Astrocyte (in vitro differentiated cells and primary cell): ENCODE measurements around the gene TBC1D14. TPM values are rescaled to one million over a fixed set of nuclear protein-coding genes. Genes with fewer than 3 reads are reported as not detected.

Experiments used
- DNase-seq: peaks from one replicate; pipeline ENCODE4 v3.0.0-alpha.2; 2010; ENCODE audit warnings: low read depth
- FAIRE-seq: peaks from 2 replicates; lab custom pipeline; 2011; peaks lifted over from hg19 to GRCh38; lab: Jason Lieb, UNC
- H2AFZ ChIP-seq: 2 replicates; pipeline ENCODE4 v1.6.0; 2012; ENCODE audit warnings: low read depth, low read length, inconsistent platforms
- H3K27ac ChIP-seq: 2 replicates; pipeline ENCODE4 v1.5.1; 2011; ENCODE audit warnings: low read depth, low read length, inconsistent platforms
- H3K27me3 ChIP-seq: 2 replicates; pipeline ENCODE4 v1.6.0; 2011; ENCODE audit warnings: low read length, inconsistent platforms; ENCODE audit not compliant: insufficient read depth
- H3K36me3 ChIP-seq: 2 replicates; pipeline ENCODE4 v1.5.1; 2011; ENCODE audit warnings: low read length, inconsistent platforms; ENCODE audit not compliant: insufficient read depth
- H3K4me1 ChIP-seq: 2 replicates; pipeline ENCODE4 v1.5.1; 2011; ENCODE audit warnings: low read length, inconsistent platforms; ENCODE audit not compliant: insufficient read depth
- H3K4me2 ChIP-seq: 2 replicates; pipeline ENCODE4 v1.6.0; 2012; ENCODE audit warnings: low read length, inconsistent platforms
- H3K4me3 ChIP-seq: 2 replicates; pipeline ENCODE4 v1.5.1; 2011; ENCODE audit warnings: low read depth, mild to moderate bottlenecking, low read length, inconsistent platforms; ENCODE audit not compliant: insufficient read depth
- H3K79me2 ChIP-seq: 2 replicates; pipeline ENCODE4 v1.6.0; 2012; ENCODE audit warnings: mild to moderate bottlenecking, low read length, inconsistent platforms; ENCODE audit not compliant: insufficient read depth
- H3K9ac ChIP-seq: 2 replicates; pipeline ENCODE4 v1.6.0; 2012; ENCODE audit warnings: mild to moderate bottlenecking, low read length, inconsistent platforms
- H3K9me3 ChIP-seq: 2 replicates; pipeline ENCODE4 v1.5.1; 2012; ENCODE audit warnings: low read depth, mild to moderate bottlenecking, low read length, inconsistent platforms; ENCODE audit not compliant: insufficient read depth
- H4K20me1 ChIP-seq: 2 replicates; pipeline ENCODE4 v1.6.0; 2012; ENCODE audit warnings: low read length, inconsistent platforms; ENCODE audit not compliant: insufficient read depth
- H3K27ac Mint-ChIP-seq: one replicate; pipeline ENCODE4 v1.8.0; 2021; ENCODE audit warnings: mild to moderate bottlenecking, mixed read lengths; ENCODE audit not compliant: unreplicated experiment
- H3K27me3 Mint-ChIP-seq: one replicate; pipeline ENCODE4 v1.8.0; 2021; ENCODE audit warnings: low read depth, mixed read lengths; ENCODE audit not compliant: unreplicated experiment
- H3K36me3 Mint-ChIP-seq: one replicate; pipeline ENCODE4 v1.8.0; 2021; ENCODE audit warnings: low read depth, mixed read lengths; ENCODE audit not compliant: unreplicated experiment
- H3K4me1 Mint-ChIP-seq: one replicate; pipeline ENCODE4 v1.8.0; 2021; ENCODE audit warnings: low read depth, mixed read lengths; ENCODE audit not compliant: unreplicated experiment
- H3K4me3 Mint-ChIP-seq: one replicate; pipeline ENCODE4 v1.8.0; 2021; ENCODE audit warnings: mild to moderate bottlenecking, moderate library complexity, mixed read lengths; ENCODE audit not compliant: unreplicated experiment
- H3K9me3 Mint-ChIP-seq: one replicate; pipeline ENCODE4 v1.8.0; 2021; ENCODE audit warnings: mild to moderate bottlenecking, mixed read lengths; ENCODE audit not compliant: unreplicated experiment
- EZH2 ChIP-seq: IDR thresholded peaks from 2 replicates; pipeline ENCODE4 v1.6.1; 2012; ENCODE audit warnings: mild to moderate bottlenecking, low read length, inconsistent platforms; ENCODE audit not compliant: insufficient read depth
- total RNA-seq: library from RNA; stranded (reverse); gene quantifications from 2 replicates; pipeline ENCODE4 v1.2.1, GENCODE V29; 2021
- TF ChIP-seq, protein P1 (sequence below): IDR thresholded peaks from 2 replicates; pipeline ENCODE4 v1.5.1; 2011; ENCODE audit warnings: low read depth, mild to moderate bottlenecking, inconsistent platforms, low read length, moderate library complexity; ENCODE audit not compliant: insufficient read depth

The TBC1D14 gene
- total RNA-seq, 1 donor from 2014 or later = 30.4 TPM

GRCh38 chr4:6933691-6934430 is 24.2 kb downstream of the TBC1D14 start:
- TF ChIP-seq EZH2 = no peak
- TF ChIP-seq, protein P1, sequence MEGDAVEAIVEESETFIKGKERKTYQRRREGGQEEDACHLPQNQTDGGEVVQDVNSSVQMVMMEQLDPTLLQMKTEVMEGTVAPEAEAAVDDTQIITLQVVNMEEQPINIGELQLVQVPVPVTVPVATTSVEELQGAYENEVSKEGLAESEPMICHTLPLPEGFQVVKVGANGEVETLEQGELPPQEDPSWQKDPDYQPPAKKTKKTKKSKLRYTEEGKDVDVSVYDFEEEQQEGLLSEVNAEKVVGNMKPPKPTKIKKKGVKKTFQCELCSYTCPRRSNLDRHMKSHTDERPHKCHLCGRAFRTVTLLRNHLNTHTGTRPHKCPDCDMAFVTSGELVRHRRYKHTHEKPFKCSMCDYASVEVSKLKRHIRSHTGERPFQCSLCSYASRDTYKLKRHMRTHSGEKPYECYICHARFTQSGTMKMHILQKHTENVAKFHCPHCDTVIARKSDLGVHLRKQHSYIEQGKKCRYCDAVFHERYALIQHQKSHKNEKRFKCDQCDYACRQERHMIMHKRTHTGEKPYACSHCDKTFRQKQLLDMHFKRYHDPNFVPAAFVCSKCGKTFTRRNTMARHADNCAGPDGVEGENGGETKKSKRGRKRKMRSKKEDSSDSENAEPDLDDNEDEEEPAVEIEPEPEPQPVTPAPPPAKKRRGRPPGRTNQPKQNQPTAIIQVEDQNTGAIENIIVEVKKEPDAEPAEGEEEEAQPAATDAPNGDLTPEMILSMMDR = no peak
- no peak overlapping the region for H3K4me3 Mint-ChIP-seq
- Histone ChIP-seq H3K27ac (no peak overlapping the region), H3K36me3 (no peaks in the 10 kb centered on the region), H3K79me2 (peaks cover 10% of the 10 kb centered on the region), H3K4me3 (no peak overlapping the region), H2AFZ (no peak overlapping the region), H3K9ac (no peak overlapping the region), H3K4me2 (no peak overlapping the region), H3K27me3 (no peaks in the 10 kb centered on the region), H3K9me3 (no peaks in the 10 kb centered on the region), H3K4me1 (peaks cover 5% of the 10 kb centered on the region), H4K20me1 (peaks cover 42% of the 10 kb centered on the region)
- H3K27me3 Mint-ChIP-seq = no peaks in the 10 kb centered on the region
- FAIRE-seq (no peak), DNase-seq (no peak)
- no peak overlapping the region for H3K27ac Mint-ChIP-seq
- peaks cover 15% of the 10 kb centered on the region for H3K4me1 Mint-ChIP-seq
- H3K36me3 Mint-ChIP-seq = peaks cover 14% of the 10 kb centered on the region
- peaks cover 5% of the 10 kb centered on the region for H3K9me3 Mint-ChIP-seq

- H2AFZ ChIP-seq = no peak overlapping the region
- peaks cover 37% of the 10 kb centered on the region for H4K20me1 ChIP-seq
- no peak overlapping the region for H3K4me2 ChIP-seq
- H3K4me1 ChIP-seq = peaks cover 3% of the 10 kb centered on the region
- Mint-ChIP-seq H3K9me3 (peaks cover 5% of the 10 kb centered on the region), H3K27me3 (no peaks in the 10 kb centered on the region), H3K4me1 (peaks cover 13% of the 10 kb centered on the region), H3K36me3 (peaks cover 12% of the 10 kb centered on the region), H3K4me3 (no peak overlapping the region), H3K27ac (no peak overlapping the region)
- TF ChIP-seq, protein P1 = no peak
- TF ChIP-seq EZH2 = no peak
- H3K27ac ChIP-seq = no peak overlapping the region
- peaks cover 12% of the 10 kb centered on the region for H3K79me2 ChIP-seq
- H3K4me3 ChIP-seq = no peak overlapping the region
- H3K9me3 ChIP-seq = no peaks in the 10 kb centered on the region
- H3K27me3 ChIP-seq = no peaks in the 10 kb centered on the region
- DNase-seq (no peak), FAIRE-seq (no peak)
- H3K9ac ChIP-seq = no peak overlapping the region
- H3K36me3 ChIP-seq = no peaks in the 10 kb centered on the region
Measured at GRCh38 chr4:6935965-6936364, 26.3 kb downstream of the TBC1D14 start.

DNA sequence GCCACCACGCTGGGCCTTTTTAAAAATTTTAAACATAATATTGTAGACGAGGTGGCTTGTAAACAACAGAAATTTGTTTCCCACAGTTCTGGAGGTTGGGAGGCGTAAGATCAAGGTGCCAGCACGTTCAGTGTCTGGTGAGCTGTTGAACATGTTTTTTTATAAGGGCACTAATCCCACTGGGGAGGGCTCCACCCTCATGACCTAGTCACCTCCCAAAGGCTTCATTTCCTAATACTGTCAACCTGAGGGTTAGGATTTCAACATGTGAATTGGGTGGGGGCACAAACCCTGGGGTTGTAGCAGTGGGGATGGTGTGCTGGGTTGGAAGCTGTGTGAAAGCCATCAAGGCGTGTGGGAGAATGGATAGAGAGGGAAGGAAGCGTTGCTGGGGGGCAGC is 27.6 kb downstream of the TBC1D14 start:
- peaks cover 5% of the 10 kb centered on the region for H3K36me3 Mint-ChIP-seq
- no peak for FAIRE-seq
- Histone ChIP-seq H3K4me1 (peaks cover 12% of the 10 kb centered on the region), H3K9ac (no peak overlapping the region), H3K9me3 (no peaks in the 10 kb centered on the region), H3K36me3 (no peaks in the 10 kb centered on the region), H3K4me2 (no peak overlapping the region), H3K27ac (no peak overlapping the region), H4K20me1 (peaks cover 32% of the 10 kb centered on the region), H3K27me3 (no peaks in the 10 kb centered on the region), H3K4me3 (no peak overlapping the region), H2AFZ (no peak overlapping the region), H3K79me2 (peaks cover 9% of the 10 kb centered on the region)
- peaks cover 23% of the 10 kb centered on the region for H3K4me1 Mint-ChIP-seq
- DNase-seq = no peak
- no peak overlapping the region for H3K27ac Mint-ChIP-seq
- no peaks in the 10 kb centered on the region for H3K27me3 Mint-ChIP-seq
- H3K9me3 Mint-ChIP-seq = peaks cover 5% of the 10 kb centered on the region
- no peak overlapping the region for H3K4me3 Mint-ChIP-seq
- no peak for TF ChIP-seq EZH2
- TF ChIP-seq, protein P1 = no peak
